GM12878 (cell line): ENCODE data around the gene MTRF1L. TPM values are rescaled to one million over a fixed set of nuclear protein-coding genes. Genes with fewer than 3 reads are reported as not detected.

Experiments
- ATAC-seq: fragments of 200-7000 bp; cut with Tn5 transposase; 3 replicates; pipeline ENCODE4 v1.9.1; 2020; ENCODE audit warnings: mild to moderate bottlenecking, moderate library complexity
- BruUV-seq: library from RNA; stranded (reverse); fragments of 400-500 nt; replicated peaks from 2 replicates; lab custom pipeline; 2021; lab: Mats Ljungman, UMichigan
- CTCF ChIA-PET: fragments of 300-600 bp; sonication (Branson Sonifier 250); formaldehyde crosslinking; extraction: SDS; loops from one replicate; lab custom pipeline; 2021; ENCODE audit warnings: inconsistent platforms; lab: Yijun Ruan, JAX
- POLR2A ChIA-PET: fragments of 350-600 bp; formaldehyde crosslinking; extraction: SDS; loops from one replicate; lab custom pipeline; 2021; ENCODE audit warnings: inconsistent platforms; lab: Charles Lee
- RAD21 ChIA-PET: fragments of 300-600 bp; sonication (Branson Sonifier 250); formaldehyde crosslinking; loops from one replicate; lab custom pipeline; 2023; ENCODE audit warnings: antibody characterized with exemption; ENCODE audit not compliant: unreplicated experiment; lab: Charles Lee
- SMC1A ChIA-PET: fragments of 300-600 bp; sonication (Branson Sonifier 250); formaldehyde crosslinking; loops from one replicate; lab custom pipeline; 2023; ENCODE audit not compliant: unreplicated experiment, uncharacterized antibody; lab: Charles Lee
- DNase-seq: peaks from one replicate; pipeline ENCODE4 v3.0.0-alpha.2; 2011; ENCODE audit warnings: low read depth, low spot score
- FAIRE-seq: peaks from 3 replicates; lab custom pipeline; 2011; peaks lifted over from hg19 to GRCh38; lab: Jason Lieb, UNC
- H2AFZ ChIP-seq: 2 replicates; pipeline ENCODE4 v1.6.0; 2011; ENCODE audit warnings: low read depth, low read length, control low read depth; ENCODE audit not compliant: control insufficient read depth
- H3K27ac ChIP-seq: 2 replicates; pipeline ENCODE4 v1.5.1; 2011; ENCODE audit warnings: control low read depth; ENCODE audit not compliant: control insufficient read depth, insufficient read depth
- H3K27me3 ChIP-seq, 2 experiments: replicated peaks in 1 of 2; 2 replicates each; pipeline versions ENCODE4 v1.6.0 to v1.6.1; 2011; ENCODE audit warnings: low read length in 1 of 2; ENCODE audit not compliant: control insufficient read depth in 2 of 2, insufficient read depth in 2 of 2
- H3K36me3 ChIP-seq, 2 experiments: 2 replicates each; pipeline ENCODE4 v1.5.1; 2011; ENCODE audit warnings: low read length in 1 of 2; ENCODE audit not compliant: control insufficient read depth in 2 of 2, insufficient read depth in 2 of 2
- H3K4me1 ChIP-seq: 2 replicates; pipeline ENCODE4 v1.6.1; 2011; ENCODE audit warnings: mild to moderate bottlenecking, low read length, moderate library complexity, mixed read lengths; ENCODE audit not compliant: control insufficient read depth, insufficient read depth
- H3K4me2 ChIP-seq: 2 replicates; pipeline ENCODE4 v1.6.0; 2011; ENCODE audit warnings: control low read depth; ENCODE audit not compliant: control insufficient read depth, insufficient read depth
- H3K4me3 ChIP-seq: fragments of 200-600 bp; sonication (generic); 2 replicates; pipeline ENCODE4 v1.5.1; 2016
- H3K79me2 ChIP-seq: 2 replicates; pipeline ENCODE4 v1.6.0; 2011; ENCODE audit warnings: low read length; ENCODE audit not compliant: control insufficient read depth, insufficient read depth
- H3K9ac ChIP-seq: 2 replicates; pipeline ENCODE4 v1.8.0; 2011; ENCODE audit warnings: low read length, control low read depth, mixed read lengths; ENCODE audit not compliant: control insufficient read depth, insufficient read depth
- H3K9me3 ChIP-seq: replicated peaks from 3 replicates; pipeline ENCODE4 v1.5.1; 2011; ENCODE audit warnings: mild to moderate bottlenecking, low read length; ENCODE audit not compliant: control insufficient read depth, insufficient read depth
- H4K20me1 ChIP-seq: 2 replicates; pipeline ENCODE4 v1.6.0; 2011; ENCODE audit not compliant: control insufficient read depth, insufficient read depth
- CBFB ChIP-seq: IDR thresholded peaks from 2 replicates; pipeline ENCODE4 v1.6.1; 2016; ENCODE audit warnings: antibody characterized with exemption, low read depth
- DPF2 ChIP-seq: fragments of 450-650 bp; IDR thresholded peaks from 2 replicates; pipeline ENCODE4 v1.6.1; 2017; ENCODE audit warnings: mild to moderate bottlenecking
- FOXM1 ChIP-seq: IDR thresholded peaks from 2 replicates; pipeline ENCODE4 v1.6.1; 2012; ENCODE audit warnings: low read depth, mild to moderate bottlenecking, inconsistent platforms, low read length, moderate library complexity
- POLR2AphosphoS5 ChIP-seq: IDR thresholded peaks from 2 replicates; pipeline ENCODE4 v1.6.1; 2011; ENCODE audit warnings: mild to moderate bottlenecking, low read length, inconsistent platforms
- WGBS: methylation state at CpG from one replicate; pipeline ENCODE4 v1.1.6; 2016; ENCODE audit warnings: low lambda C conversion rate; ENCODE audit not compliant: insufficient replicate concordance, insufficient coverage; ENCODE audit errors: missing lambda C conversion rate; 5-methylcytosine and 5-hydroxymethylcytosine counted together
- in situ Hi-C: fragments of 300-500 bp; cut with MboI; formaldehyde crosslinking; loops from 9 replicates; pipeline ENCODE4 v1.14.3; 2018; ENCODE audit warnings: mixed read lengths
- intact Hi-C: fragments of 100-400 bp; cut with micrococcal nuclease; formaldehyde crosslinking; loops from one replicate; pipeline ENCODE4 v1.14.2; 2022; ENCODE audit not compliant: unreplicated experiment
- polyA plus RNA-seq, 11 experiments: library from polyadenylated mRNA; depleted of rRNA in 4 of 11; unstranded in 6 of 11; stranded (reverse) in 5 of 11; fragments of >200 nt; fragmentation: Nextera tagmentation in 4 of 11; fragmentation: Illumina TruSeq in 1 of 11; extraction: Ambion mirVana in 4 of 11; extraction: Trizol in 1 of 11; gene quantifications; 1 replicate in 1 of 11; 2 replicates in 10 of 11; pipeline versions ENCODE4 v1.2.1 to v1.2.3, GENCODE V29; 2011 to 2016; ENCODE audit warnings: inconsistent platforms in 2 of 11, missing spikeins in 2 of 11, low read depth in 1 of 11
- total RNA-seq, 4 experiments: library from RNA; depleted of rRNA in 3 of 4; stranded (reverse); fragments of >200 nt in 3 of 4; fragmentation: Illumina TruSeq in 1 of 4; extraction: Trizol in 1 of 4; gene quantifications; 2 replicates each; pipeline versions ENCODE4 v1.2.1 to v1.2.3, GENCODE V29; 2013 to 2021
- TF ChIP-seq, protein P1 (sequence below): fragments of 450-650 bp; IDR thresholded peaks from 2 replicates; pipeline ENCODE4 v1.6.1; 2016; ENCODE audit warnings: mild to moderate bottlenecking

The MTRF1L gene
- total and polyA plus RNA-seq, 10 of the 15 experiments (the other 5 are each of a cell fraction or from before 2014, with no cell fraction given), result 5.1 to 21.6 (median 16.1) TPM

GRCh38 chr6:152952045-152952444, 50.5 kb downstream of the MTRF1L start:
- CTCF ChIA-PET, result interaction anchor here (0.6 to 3.1 kb wide), 5 partner anchors 10 to 303 kb away, joined by 3 to 14 read pairs (median 5); no protein-coding TSS in a partner anchor
- no peaks in the 10 kb centered on the region for H3K27me3 ChIP-seq
- H4K20me1 ChIP-seq, result no peaks in the 10 kb centered on the region
- H3K9me3 ChIP-seq, result no peaks in the 10 kb centered on the region
- no peak overlapping the region for H3K9ac ChIP-seq
- no peak overlapping the region for H2AFZ ChIP-seq
- H3K27ac ChIP-seq, result no peak overlapping the region
- in situ Hi-C loops, result no loop called here
- ATAC-seq, result no peak
- WGBS, result 0% methylated on average over 1 of the region's 1 CpG
- H3K36me3 ChIP-seq, result no peaks in the 10 kb centered on the region
- no peaks in the 10 kb centered on the region for H3K79me2 ChIP-seq
- no TSS peak for BruUV-seq
- no peak overlapping the region for H3K4me3 ChIP-seq
- no peak overlapping the region for H3K4me2 ChIP-seq
- no peak for TF ChIP-seq FOXM1
- no peak for TF ChIP-seq CBFB
- TF ChIP-seq, protein P1, sequence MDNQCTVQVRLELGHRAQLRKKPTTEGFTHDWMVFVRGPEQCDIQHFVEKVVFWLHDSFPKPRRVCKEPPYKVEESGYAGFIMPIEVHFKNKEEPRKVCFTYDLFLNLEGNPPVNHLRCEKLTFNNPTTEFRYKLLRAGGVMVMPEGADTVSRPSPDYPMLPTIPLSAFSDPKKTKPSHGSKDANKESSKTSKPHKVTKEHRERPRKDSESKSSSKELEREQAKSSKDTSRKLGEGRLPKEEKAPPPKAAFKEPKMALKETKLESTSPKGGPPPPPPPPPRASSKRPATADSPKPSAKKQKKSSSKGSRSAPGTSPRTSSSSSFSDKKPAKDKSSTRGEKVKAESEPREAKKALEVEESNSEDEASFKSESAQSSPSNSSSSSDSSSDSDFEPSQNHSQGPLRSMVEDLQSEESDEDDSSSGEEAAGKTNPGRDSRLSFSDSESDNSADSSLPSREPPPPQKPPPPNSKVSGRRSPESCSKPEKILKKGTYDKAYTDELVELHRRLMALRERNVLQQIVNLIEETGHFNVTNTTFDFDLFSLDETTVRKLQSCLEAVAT, result no peak
- TF ChIP-seq DPF2, result no peak
- no peak for TF ChIP-seq POLR2AphosphoS5
- TF ChIP-seq, all 136 proteins: peak for 0
- FAIRE-seq (no peak), DNase-seq (no peak)
- RAD21 ChIA-PET, result interaction anchor here (1.8 to 1.9 kb wide), 2 partner anchors 73 to 75 kb away, joined by 5 to 6 read pairs; no protein-coding TSS in a partner anchor
- SMC1A ChIA-PET, result interaction anchor here (1.0 to 2.6 kb wide), 2 partner anchors 27 to 74 kb away, joined by 3 to 7 read pairs; no protein-coding TSS in a partner anchor
- intact Hi-C loops, result loop anchor here (5.0 kb wide), 1 partner anchor 400 kb away; no protein-coding TSS in a partner anchor
- H3K4me1 ChIP-seq, result no peaks in the 10 kb centered on the region
- POLR2A ChIA-PET, result no interaction called here
